GM18505 (cell line): ENCODE measurements around the gene ZNF316.
"Not testable (repeated sequence)": the region's sequence is repeated elsewhere in the genome, so short reads cannot be mapped to it uniquely, and the experiment has no call there.

Source experiments
- ATAC-seq: cut with Tn5 transposase; IDR thresholded peaks from one replicate; pipeline ENCODE4 v1.9.1; 2021; ENCODE audit not compliant: unreplicated experiment
- POLR2A ChIP-seq: IDR thresholded peaks from 4 replicates; pipeline ENCODE4 v1.6.1; 2011; ENCODE audit warnings: borderline replicate concordance; ENCODE audit not compliant: insufficient read depth, insufficient read length; ENCODE audit errors: extremely low read depth

Gene ZNF316

DNA sequence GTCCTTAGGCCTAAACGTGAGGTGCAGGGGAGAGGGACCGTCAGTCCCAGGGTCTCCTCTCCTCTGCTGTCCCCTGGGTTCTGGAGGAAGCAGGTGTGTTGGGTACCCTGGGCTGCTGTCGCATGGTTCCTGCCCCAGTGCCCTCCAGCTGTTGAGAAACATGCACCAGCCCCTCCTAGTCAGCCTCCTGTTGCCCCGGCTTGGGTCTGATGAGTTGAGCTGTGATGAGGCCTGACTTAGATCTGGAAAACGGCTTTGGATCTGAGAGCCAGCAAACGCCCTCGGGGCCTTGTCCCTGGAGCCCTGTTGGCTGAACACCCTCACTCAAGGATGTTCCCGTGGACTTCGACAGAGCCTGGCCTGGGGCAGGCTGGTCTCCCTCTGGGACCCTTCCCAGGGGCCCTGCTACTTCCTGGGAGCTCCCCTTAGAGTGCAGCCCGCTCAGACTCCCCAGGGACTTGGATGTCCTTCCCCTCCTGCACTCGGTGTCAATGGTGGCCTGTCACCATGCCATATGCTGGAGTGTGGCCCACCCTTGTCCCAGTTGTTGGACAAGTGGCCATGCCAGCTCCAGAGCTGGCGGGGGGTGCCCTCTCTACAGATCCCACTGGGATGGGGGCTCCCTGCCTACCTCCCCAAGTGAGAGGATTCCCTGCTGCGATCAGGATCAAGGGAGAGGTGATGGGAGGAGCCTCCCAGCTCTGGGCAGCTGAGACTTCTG lies 12.3 kb downstream of the ZNF316 start:
- no peak for TF ChIP-seq POLR2A
- ATAC-seq = no peak

DNA sequence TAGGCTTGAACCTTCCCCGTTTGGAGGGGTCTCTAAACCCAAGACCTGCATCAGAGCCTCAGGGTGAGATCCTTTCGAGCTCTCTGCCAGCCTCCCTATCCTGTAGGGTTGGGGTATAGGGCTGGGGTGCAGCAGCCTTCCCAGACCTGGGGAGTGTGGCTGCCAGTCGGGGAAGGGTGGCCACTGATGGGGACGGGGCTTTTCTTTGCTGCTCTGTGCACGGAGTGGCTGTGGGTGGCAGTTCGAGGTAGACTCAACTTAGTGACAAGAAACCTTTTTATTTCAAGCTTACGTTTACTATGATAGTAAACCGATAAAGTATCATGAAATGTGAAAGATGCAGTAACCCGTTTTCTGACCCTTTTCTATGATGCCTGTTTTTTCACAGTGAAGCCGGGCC lies 13.0 kb downstream of the ZNF316 start:
- ATAC-seq = no peak
- TF ChIP-seq POLR2A = no peak

DNA sequence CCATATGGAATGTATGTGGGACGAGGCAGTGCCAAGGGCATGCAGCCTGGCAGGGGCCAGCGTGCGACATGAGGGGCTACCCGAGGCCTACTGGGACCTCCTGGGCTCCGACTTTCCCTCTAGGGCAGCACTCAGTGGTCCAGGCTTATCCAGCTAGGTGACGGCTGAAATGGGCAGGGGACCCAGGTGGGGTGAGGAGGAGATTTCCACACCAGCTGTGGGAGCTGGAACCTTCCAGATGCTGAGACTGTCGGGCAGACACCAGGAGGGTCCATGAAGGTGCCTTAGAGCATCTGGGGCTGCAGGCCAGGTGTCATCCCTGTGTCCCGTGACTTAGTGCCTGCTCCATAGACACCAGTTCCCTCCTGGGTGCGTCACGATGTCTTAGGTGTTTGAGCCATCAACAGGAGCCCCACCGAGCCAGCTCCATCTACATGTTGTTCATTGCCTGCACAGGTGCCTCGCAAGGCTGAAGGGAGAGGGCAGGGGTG lies 13.4 kb downstream of the ZNF316 start:
- no peak for TF ChIP-seq POLR2A
- ATAC-seq = no peak

DNA sequence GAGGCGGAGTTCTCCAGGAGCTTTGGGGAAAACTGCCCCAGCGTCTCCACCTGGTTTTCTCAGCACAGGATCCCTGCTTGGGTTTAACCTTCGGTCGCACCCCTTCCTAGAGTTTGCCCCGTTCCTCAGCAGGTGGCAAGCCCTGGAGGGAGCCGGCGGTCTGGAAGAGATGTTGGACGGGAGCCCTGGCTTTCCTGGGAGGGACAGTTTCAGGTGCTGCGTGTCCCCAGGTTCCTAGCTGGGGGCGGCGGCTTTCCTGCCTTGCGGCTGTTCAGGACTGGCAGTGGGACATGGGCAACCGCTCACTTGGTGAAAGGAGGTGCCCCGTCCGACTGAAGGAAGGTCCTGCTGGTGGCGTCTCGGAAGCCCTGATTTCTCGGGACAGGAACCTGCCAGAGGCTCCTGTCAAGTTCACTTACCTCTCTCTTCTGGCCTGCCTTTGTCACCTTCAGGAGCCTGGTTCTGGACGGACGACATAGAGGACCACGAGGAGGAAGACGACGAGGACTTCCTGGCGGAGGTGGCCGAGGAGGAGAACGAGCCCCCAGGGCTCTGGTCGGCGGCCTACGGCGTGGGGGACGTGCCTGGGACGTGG lies 14.8 kb downstream of the ZNF316 start:
- TF ChIP-seq POLR2A = no peak
- no peak for ATAC-seq

DNA sequence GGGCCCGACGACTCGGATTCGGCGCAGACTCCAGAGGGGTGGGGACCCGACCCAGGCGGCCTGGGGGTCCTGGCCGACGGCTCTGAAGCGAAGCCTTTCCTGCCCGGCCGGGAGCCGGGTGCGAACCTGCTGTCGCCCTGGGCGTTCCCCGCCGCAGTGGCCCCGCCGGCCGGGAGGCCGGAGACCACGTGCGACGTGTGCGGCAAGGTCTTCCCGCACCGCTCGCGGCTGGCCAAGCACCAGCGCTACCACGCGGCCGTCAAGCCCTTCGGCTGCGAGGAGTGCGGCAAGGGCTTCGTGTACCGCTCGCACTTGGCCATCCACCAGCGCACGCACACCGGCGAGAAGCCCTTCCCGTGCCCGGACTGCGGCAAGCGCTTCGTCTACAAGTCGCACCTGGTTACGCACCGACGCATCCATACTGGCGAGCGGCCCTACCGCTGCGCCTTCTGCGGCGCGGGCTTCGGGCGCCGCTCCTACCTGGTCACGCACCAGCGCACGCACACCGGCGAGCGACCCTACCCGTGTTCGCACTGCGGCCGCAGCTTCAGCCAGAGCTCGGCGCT lies 15.4 kb downstream of the ZNF316 start:
- TF ChIP-seq POLR2A = no peak
- no peak for ATAC-seq

GRCh38 chr7:6653071-6654003 lies 16.2 kb downstream of the ZNF316 start:
- no peak for ATAC-seq
- TF ChIP-seq POLR2A = no peak

- no peak for ATAC-seq
- no peak for TF ChIP-seq POLR2A
Measured at GRCh38 chr7:6654113-6654841, 17.2 kb downstream of the ZNF316 start.

DNA sequence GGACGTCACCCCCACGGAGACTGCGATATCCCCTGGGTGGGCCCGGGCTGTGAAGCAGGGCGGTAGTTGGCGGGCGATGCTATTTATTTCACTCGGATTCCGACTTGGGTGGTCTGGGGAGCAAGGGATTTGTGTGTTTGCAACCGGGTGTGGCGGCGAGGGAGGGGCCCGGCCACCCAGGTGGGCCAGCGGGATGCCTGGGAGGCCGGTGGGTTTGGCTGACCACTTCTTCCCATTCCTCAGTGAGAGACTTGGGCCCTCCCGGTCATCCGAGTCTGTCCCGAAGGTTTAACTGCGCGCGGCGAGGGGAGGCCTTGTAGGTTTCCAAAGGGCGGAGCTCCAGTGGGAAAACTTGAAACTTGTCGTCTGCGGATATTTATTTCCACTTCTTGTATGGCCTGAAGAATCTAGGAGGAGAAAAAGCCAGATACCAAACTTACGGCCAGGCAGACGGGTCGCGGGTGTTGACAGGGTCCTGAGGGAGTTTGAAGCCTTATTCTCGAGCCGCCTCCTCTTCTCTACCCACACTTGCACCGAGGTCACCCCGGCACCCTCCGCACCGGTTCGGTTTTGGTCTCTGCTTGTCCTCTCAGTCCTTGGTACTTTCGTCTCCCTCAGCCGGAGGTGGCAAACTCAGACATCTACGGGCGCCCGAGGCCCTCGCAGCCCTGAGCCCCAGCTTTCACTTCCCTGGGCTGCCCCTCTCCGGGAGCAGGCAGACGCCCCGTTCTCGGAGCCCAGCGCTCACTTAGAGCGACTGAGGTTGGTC lies 17.9 kb downstream of the ZNF316 start:
- no peak for ATAC-seq
- no peak for TF ChIP-seq POLR2A

DNA sequence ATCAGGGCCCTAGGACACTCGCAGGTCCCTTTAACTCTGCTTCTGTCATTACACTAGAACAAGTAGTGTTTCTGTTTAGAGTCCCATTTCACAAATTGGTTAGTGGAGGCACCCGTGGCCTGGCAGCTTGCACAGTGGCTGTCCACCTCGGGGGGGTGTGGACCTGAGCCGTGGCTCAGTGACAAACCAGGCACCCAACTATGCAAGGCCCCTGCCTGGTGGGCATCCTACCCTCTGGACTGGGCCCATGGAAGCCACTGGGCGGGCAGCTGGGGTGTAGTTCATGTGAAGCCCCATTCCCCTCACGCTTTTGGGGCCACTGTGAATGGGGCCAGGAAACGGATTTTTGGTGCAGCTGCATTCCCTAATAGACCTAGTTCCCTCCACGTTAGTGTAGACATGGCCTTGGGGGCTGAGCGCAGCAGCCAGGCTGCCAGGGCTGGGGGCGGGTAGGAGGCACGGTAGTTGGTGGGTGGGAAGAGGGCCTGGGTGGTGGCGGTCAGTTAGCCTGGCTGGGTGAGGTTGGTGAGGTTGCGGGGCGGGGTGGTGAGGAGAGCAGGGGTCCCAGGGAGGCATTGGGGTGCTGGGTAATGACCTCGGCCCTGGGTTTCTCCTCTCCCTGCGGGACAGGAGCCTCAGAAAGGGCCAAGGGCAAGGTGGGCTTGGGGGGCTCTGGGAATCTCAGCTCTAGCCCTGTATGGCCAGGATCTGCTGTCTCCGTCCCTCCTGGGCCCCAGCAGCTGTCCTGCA lies 18.7 kb downstream of the ZNF316 start:
- TF ChIP-seq POLR2A = no peak
- ATAC-seq = no peak

DNA sequence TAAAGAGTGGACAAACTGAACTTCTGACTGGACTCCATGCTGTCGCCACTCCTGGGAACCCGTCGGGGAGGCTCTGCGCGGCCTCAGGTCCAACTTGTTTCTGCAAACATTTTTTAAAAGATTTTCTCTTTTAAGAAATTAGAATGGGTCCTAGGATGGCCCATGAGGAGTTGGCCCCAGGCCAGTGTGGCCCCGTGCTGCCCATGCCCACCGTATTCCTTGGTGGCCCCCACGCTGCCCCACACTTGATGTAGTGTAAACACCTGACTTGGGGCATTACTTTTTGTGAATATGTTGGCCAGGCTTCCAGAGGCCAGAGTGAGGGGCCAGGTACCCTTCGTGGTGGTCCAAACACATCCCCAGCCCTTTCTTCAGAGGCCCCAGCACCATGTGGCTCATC lies 19.3 kb downstream of the ZNF316 start:
- ATAC-seq = no peak
- no peak for TF ChIP-seq POLR2A

- ATAC-seq = no peak
- TF ChIP-seq POLR2A = no peak
Measured at GRCh38 chr7:6658618-6659345, 21.7 kb downstream of the ZNF316 start.

DNA sequence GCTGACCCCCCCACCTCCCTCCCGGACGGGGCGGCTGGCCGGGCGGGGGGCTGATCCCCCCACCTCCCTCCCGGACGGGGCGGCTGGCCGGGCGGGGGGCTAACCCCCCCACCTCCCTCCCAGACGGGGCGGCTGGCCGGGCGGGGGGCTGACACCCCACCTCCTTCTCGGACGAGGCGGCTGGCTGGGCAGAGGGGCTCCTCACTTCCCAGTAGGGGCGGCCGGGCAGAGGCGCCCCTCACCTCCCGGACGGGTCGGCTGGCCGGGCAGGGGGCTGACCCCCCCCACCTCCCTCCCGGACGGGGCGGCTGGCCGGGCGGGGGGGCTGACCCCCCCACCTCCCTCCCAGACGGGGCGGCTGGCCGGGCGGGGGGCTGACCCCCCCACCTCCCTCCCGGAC lies 33.7 kb downstream of the ZNF316 start:
- not testable (repeated sequence) for ATAC-seq
